HL-60 (cell line): ENCODE results near the gene TBC1D22A.
"Not testable (repeated sequence)": the region's sequence is repeated elsewhere in the genome, so short reads cannot be mapped to it uniquely, and the experiment has no call there.

Source experiments
- TF ChIP-seq, protein P1 (sequence below): IDR thresholded peaks from one replicate; pipeline ENCODE4 v1.5.1; 2011; ENCODE audit warnings: low read length, control low read depth, inconsistent platforms; ENCODE audit not compliant: insufficient read depth
- TF ChIP-seq, protein P2 (sequence below): IDR thresholded peaks from 2 replicates; pipeline ENCODE4 v1.6.1; 2012; ENCODE audit warnings: low read depth; ENCODE audit not compliant: insufficient replicate concordance

DNA sequence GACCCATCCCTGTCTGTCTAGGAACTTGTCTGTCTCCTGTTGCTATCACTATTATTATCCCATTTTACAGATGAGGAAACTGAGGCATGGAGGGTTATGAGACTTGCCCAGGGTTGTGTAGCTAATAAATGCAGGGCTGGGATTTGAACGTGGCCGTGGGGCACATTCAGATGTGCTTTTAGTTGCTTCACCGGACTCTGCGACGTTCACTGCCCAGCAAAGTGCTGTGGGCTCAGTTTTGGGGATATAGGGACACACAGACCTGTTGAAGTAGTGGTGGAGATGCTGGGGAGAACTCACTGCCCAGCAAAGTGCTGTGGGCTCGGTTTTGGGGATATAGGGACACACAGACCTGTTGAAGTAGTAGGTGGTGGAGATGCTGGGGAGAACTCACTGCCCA, 405.5 kb downstream of the TBC1D22A start:
- TF ChIP-seq, protein P1, sequence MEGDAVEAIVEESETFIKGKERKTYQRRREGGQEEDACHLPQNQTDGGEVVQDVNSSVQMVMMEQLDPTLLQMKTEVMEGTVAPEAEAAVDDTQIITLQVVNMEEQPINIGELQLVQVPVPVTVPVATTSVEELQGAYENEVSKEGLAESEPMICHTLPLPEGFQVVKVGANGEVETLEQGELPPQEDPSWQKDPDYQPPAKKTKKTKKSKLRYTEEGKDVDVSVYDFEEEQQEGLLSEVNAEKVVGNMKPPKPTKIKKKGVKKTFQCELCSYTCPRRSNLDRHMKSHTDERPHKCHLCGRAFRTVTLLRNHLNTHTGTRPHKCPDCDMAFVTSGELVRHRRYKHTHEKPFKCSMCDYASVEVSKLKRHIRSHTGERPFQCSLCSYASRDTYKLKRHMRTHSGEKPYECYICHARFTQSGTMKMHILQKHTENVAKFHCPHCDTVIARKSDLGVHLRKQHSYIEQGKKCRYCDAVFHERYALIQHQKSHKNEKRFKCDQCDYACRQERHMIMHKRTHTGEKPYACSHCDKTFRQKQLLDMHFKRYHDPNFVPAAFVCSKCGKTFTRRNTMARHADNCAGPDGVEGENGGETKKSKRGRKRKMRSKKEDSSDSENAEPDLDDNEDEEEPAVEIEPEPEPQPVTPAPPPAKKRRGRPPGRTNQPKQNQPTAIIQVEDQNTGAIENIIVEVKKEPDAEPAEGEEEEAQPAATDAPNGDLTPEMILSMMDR: not testable (repeated sequence)
- TF ChIP-seq, protein P2, sequence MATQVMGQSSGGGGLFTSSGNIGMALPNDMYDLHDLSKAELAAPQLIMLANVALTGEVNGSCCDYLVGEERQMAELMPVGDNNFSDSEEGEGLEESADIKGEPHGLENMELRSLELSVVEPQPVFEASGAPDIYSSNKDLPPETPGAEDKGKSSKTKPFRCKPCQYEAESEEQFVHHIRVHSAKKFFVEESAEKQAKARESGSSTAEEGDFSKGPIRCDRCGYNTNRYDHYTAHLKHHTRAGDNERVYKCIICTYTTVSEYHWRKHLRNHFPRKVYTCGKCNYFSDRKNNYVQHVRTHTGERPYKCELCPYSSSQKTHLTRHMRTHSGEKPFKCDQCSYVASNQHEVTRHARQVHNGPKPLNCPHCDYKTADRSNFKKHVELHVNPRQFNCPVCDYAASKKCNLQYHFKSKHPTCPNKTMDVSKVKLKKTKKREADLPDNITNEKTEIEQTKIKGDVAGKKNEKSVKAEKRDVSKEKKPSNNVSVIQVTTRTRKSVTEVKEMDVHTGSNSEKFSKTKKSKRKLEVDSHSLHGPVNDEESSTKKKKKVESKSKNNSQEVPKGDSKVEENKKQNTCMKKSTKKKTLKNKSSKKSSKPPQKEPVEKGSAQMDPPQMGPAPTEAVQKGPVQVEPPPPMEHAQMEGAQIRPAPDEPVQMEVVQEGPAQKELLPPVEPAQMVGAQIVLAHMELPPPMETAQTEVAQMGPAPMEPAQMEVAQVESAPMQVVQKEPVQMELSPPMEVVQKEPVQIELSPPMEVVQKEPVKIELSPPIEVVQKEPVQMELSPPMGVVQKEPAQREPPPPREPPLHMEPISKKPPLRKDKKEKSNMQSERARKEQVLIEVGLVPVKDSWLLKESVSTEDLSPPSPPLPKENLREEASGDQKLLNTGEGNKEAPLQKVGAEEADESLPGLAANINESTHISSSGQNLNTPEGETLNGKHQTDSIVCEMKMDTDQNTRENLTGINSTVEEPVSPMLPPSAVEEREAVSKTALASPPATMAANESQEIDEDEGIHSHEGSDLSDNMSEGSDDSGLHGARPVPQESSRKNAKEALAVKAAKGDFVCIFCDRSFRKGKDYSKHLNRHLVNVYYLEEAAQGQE: not testable (repeated sequence)
